AG09319 (cell line): ENCODE results near the gene SGCE.
A peak's percentile ranks its signal among the peaks of the same experiment; 100 is the strongest.

ENCODE experiments used
- DNase-seq: peaks from one replicate; pipeline ENCODE4 v3.0.0-alpha.2; 2010; ENCODE audit warnings: low read depth; ENCODE audit errors: extremely low read depth
- TF ChIP-seq, protein P1 (sequence below): IDR thresholded peaks from 2 replicates; pipeline ENCODE4 v1.5.1; 2011; ENCODE audit warnings: low read depth, mild to moderate bottlenecking, inconsistent platforms, low read length, moderate library complexity

SGCE gene

DNA sequence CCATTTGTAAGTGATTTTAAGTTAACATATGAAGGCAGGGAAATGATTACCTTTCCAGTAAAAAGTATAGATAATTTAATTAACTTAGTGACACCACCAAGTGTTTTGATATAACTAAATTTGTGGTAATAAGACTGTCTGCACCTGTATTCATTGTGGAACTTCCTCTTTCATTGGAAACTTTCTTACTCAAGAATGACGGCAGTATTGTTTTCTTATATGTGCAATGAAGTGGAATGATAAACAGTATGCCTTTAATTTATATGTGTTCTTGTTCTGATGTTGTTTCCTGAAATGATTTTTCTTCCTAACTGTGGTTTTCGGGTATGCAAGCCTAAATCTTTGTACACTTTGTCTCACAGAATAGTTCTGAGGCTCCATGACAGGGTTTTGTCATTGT lies 99.9 kb downstream of the SGCE start:
- TF ChIP-seq, protein P1, sequence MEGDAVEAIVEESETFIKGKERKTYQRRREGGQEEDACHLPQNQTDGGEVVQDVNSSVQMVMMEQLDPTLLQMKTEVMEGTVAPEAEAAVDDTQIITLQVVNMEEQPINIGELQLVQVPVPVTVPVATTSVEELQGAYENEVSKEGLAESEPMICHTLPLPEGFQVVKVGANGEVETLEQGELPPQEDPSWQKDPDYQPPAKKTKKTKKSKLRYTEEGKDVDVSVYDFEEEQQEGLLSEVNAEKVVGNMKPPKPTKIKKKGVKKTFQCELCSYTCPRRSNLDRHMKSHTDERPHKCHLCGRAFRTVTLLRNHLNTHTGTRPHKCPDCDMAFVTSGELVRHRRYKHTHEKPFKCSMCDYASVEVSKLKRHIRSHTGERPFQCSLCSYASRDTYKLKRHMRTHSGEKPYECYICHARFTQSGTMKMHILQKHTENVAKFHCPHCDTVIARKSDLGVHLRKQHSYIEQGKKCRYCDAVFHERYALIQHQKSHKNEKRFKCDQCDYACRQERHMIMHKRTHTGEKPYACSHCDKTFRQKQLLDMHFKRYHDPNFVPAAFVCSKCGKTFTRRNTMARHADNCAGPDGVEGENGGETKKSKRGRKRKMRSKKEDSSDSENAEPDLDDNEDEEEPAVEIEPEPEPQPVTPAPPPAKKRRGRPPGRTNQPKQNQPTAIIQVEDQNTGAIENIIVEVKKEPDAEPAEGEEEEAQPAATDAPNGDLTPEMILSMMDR: no peak
- no peak for DNase-seq

DNA sequence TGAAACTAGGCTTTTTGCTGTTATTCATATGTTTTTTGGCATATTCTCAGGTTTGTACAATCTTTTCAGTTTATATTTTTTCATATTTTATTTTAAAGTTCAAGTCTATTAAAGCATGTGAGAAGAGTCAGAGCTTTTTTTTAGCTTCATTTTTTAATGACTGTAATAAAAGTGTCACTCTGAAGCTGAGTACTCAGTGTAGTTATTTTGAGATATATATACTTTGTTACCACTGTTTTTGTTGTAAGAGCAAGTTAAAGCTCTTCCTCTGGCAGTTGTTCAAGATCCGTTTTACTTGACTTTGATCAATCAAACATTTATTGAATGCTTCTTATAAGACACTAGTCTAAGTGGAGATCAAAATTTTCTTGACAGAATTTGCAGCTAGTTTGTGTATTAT lies 108.8 kb downstream of the SGCE start:
- TF ChIP-seq, protein P1: no peak

DNA sequence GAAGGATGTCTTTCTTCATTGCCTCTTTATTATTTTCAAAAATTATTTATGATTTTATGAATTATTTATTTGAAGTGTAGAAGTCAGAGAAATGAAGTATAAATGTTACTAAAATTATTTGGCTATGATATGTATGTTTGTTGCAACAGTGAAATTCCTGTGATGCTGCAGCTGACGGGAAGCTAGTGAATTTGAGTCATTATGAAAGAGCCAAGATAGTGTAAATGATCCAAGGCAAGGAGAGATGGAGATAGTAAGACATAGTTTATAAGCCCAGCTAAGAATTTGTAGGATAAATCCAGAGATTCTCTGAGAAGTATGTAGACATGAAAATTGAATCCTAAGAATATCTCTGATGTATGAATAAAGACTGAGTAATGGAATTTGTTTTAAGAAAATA lies 115.5 kb downstream of the SGCE start:
- peak; percentile 0 for DNase-seq
- TF ChIP-seq, protein P1: no peak

More for the DNA sequence above, 108.8 kb downstream of the SGCE start:
- DNase-seq: no peak
